ENCODE results near the gene ZNF700.
"Not testable (repeated sequence)": the region's sequence is repeated elsewhere in the genome, so short reads cannot be mapped to it uniquely, and the experiment has no call there.

DNA sequence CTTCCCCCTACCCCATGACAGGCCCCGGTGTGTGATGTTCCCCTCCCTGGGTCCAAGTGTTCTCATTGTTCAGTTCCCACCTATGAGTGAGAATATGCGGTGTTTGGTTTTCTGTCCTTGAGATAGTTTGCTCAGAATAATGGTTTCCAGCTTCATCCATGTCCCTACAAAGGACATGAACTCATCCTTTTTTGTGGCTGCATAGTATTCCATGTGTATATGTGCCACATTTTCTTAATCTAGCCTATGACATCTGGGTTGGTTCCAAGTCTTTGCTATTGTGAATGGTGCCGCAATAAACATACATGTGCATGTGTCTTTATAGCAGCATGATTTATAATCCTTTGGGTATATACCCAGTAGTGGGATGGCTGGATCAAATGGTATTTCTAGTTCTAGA, 13.5 kb downstream of the ZNF700 start:
- TF ChIP-seq CTCF (IDR thresholded peaks at IDR 0.05; ENCODE audit: low read length); EZH2phosphoT487 (IDR thresholded peaks at IDR 0.05; ENCODE audit: low read length); EZH2 (optimal IDR thresholded peaks at IDR 0.05; ENCODE audit: low read depth, low read length): not testable (repeated sequence)
